Stimulated activated naive CD8-positive, alpha-beta T cell treated with anti-CD3 and anti-CD28 coated beads, Interleukin-15, amount 100 ng/mL, for 72 hours (primary cell): ENCODE data around the gene ANTXR1.

Experiments used
- ATAC-seq: fragments of 150-1000 bp; cut with Tn5 transposase; 2 replicates; pipeline ENCODE4 v1.10.0; 2021; ENCODE audit warnings: mild to moderate bottlenecking, moderate library complexity
- DNase-seq, 2 donors: peaks; one replicate each; pipeline ENCODE4 v3.0.0; 2021 to 2022
- H3K27ac Mint-ChIP-seq, 2 donors: one replicate each; pipeline ENCODE4 v1.8.0; 2022; ENCODE audit warnings: mild to moderate bottlenecking in 2 of 2, mixed read lengths in 2 of 2, moderate library complexity in 2 of 2
- H3K27me3 Mint-ChIP-seq: one replicate; pipeline ENCODE4 v1.8.0; 2022; ENCODE audit warnings: mixed read lengths
- H3K4me1 Mint-ChIP-seq: one replicate; pipeline ENCODE4 v1.8.0; 2022; ENCODE audit warnings: mild to moderate bottlenecking, mixed read lengths
- H3K4me3 Mint-ChIP-seq, 2 donors: one replicate each; pipeline ENCODE4 v1.8.0; 2022; ENCODE audit warnings: mild to moderate bottlenecking in 2 of 2, mixed read lengths in 2 of 2, moderate library complexity in 1 of 2
- H3K9me3 Mint-ChIP-seq, 2 donors: one replicate each; pipeline ENCODE4 v1.8.0; 2022; ENCODE audit warnings: mixed read lengths in 2 of 2

ANTXR1 gene

GRCh38 chr2:69175790-69176715 is 163.1 kb downstream of the ANTXR1 start:
- Mint-ChIP-seq H3K27ac (no peak overlapping the region), H3K27me3 (peaks cover 31% of the 10 kb centered on the region), H3K9me3 (no peaks in the 10 kb centered on the region), H3K4me1 (peaks cover 8% of the 10 kb centered on the region), H3K4me3 (no peak overlapping the region)
- no peak for ATAC-seq
- DNase-seq = no peak

- H3K9me3 Mint-ChIP-seq = no peaks in the 10 kb centered on the region
- H3K27ac Mint-ChIP-seq = no peak overlapping the region
- H3K4me3 Mint-ChIP-seq = no peak overlapping the region
- peaks cover 8% of the 10 kb centered on the region for H3K4me1 Mint-ChIP-seq
- no peak for ATAC-seq
- peaks cover 31% of the 10 kb centered on the region for H3K27me3 Mint-ChIP-seq
- DNase-seq = no peak
Measured at GRCh38 chr2:69177063-69177771, 164.2 kb downstream of the ANTXR1 start.

GRCh38 chr2:69177785-69178636 is 165.0 kb downstream of the ANTXR1 start:
- ATAC-seq (no peak), DNase-seq (no peak)
- Mint-ChIP-seq H3K9me3 (no peaks in the 10 kb centered on the region), H3K27me3 (peaks cover 31% of the 10 kb centered on the region), H3K4me3 (no peak overlapping the region), H3K27ac (no peak overlapping the region), H3K4me1 (peaks cover 8% of the 10 kb centered on the region)

DNA sequence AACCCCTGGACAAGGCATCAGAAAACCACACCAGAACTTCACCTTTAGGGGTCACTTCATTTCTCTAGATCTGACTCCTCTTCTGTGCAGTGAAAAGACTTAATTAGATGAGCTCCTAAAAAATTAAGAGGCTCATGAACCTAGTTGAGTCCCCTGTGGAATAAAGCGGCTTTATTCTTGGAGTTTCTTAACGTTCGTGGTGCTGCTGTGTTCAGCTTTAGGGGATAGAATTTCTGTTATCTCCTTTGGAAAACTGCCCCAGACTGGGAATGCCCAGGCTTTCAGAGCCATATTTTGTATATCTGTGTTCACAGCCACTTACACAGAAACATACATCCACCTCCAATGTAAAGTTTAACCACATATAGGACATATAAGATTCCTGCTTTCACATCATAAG is 165.8 kb downstream of the ANTXR1 start:
- Mint-ChIP-seq H3K27me3 (peaks cover 24% of the 10 kb centered on the region), H3K27ac (no peak overlapping the region)

DNA sequence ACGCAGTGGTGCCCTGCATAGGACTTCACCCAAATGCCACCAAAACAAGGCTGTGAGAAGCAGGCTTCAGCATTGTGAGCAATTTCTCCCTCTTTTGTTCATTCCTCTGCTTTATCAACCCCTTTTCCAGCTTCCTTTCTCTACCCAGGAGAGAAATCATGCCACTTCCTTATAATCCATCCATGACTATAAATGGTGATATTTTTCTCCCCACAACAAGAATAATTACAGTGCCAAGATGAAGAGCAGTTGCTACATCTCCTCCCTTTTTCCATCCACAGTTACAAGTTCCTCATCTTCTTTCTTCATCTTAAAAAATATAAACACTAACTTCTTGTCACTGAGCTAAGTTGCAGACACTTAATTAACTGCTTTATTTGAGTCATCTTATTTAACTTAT is 167.2 kb downstream of the ANTXR1 start:
- DNase-seq (no peak), ATAC-seq (no peak)
- Mint-ChIP-seq H3K27me3 (peaks cover 17% of the 10 kb centered on the region), H3K9me3 (no peaks in the 10 kb centered on the region), H3K4me3 (no peak overlapping the region), H3K4me1 (peaks cover 8% of the 10 kb centered on the region), H3K27ac (peak overlapping the region in 1 of 2 donors; percentile 55)

More for the DNA sequence above, 165.8 kb downstream of the ANTXR1 start:
- no peaks in the 10 kb centered on the region for H3K9me3 Mint-ChIP-seq
- ATAC-seq (no peak), DNase-seq (no peak)
- no peak overlapping the region for H3K4me3 Mint-ChIP-seq
- peaks cover 8% of the 10 kb centered on the region for H3K4me1 Mint-ChIP-seq

- DNase-seq = no peak
- no peak for ATAC-seq
- no peak overlapping the region for H3K27ac Mint-ChIP-seq
Measured at GRCh38 chr2:69180974-69181373, 168.0 kb downstream of the ANTXR1 start.

DNA sequence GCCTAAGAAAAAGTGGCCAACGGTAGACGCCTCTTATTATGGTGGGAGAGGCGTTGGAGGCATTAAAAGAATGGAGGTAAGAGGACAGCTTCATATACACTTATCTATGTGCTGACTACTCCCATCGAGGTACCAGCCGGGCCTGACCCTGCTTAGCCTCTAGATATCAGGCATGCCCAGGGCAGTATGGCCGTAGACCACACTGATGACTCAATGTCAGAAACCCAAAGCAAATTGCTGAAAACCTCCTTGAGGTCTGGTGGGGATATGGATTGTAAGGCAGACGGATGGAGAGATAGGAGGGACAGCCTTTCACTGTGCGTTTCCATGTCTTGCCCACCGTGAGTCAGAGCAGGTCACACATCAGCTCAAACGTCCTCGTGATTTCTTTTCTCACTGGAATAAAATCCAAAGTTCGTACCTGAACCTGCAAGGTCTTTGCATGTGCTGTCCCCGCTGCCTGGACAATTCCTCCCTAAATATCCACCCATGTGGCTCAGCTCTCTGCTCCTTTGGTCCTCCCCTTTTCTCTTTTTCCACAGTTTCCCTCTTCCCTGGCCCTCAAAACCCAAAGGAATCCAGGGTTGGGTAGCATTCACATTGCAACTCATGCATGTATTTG is 168.9 kb downstream of the ANTXR1 start:
- H3K4me1 Mint-ChIP-seq = peaks cover 8% of the 10 kb centered on the region
- no peak for ATAC-seq

More at GRCh38 chr2:69180974-69181373, 168.0 kb downstream of the ANTXR1 start:
- Mint-ChIP-seq H3K9me3 (no peaks in the 10 kb centered on the region), H3K4me3 (no peak overlapping the region), H3K4me1 (peaks cover 8% of the 10 kb centered on the region), H3K27me3 (peaks cover 17% of the 10 kb centered on the region)

GRCh38 chr2:69183659-69184058 is 170.7 kb downstream of the ANTXR1 start:
- no peaks in the 10 kb centered on the region for H3K27me3 Mint-ChIP-seq
- H3K9me3 Mint-ChIP-seq = no peaks in the 10 kb centered on the region
- H3K4me1 Mint-ChIP-seq = no peaks in the 10 kb centered on the region
- H3K4me3 Mint-ChIP-seq = no peak overlapping the region
- ATAC-seq (no peak), DNase-seq (no peak)
- H3K27ac Mint-ChIP-seq = no peak overlapping the region

More for the DNA sequence above, 168.9 kb downstream of the ANTXR1 start:
- no peak overlapping the region for H3K4me3 Mint-ChIP-seq
- no peak overlapping the region for H3K27ac Mint-ChIP-seq
- no peak for DNase-seq
- peaks cover 14% of the 10 kb centered on the region for H3K27me3 Mint-ChIP-seq
- H3K9me3 Mint-ChIP-seq = no peaks in the 10 kb centered on the region

DNA sequence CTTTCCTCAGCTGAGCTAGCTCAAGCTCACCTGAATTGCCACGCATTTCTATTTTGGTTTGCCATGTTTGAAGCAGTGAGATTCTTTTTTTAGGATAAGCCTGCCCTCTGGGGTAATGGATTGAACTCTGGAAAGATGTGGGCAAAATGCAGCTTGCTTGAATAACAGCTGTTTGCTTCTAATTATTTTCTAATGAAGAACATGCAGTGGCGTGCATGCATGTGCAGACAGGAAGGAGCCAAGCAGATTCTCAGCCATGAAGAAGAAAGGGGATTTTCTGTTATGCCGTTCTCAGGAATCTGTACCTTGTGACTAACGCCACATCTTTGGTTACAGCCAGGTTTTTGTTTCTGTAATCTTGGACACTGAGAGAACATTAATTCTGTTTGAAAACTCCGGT is 171.2 kb downstream of the ANTXR1 start:
- Mint-ChIP-seq H3K27ac (no peak overlapping the region), H3K27me3 (peaks cover 2% of the 10 kb centered on the region), H3K4me3 (no peak overlapping the region), H3K9me3 (no peaks in the 10 kb centered on the region), H3K4me1 (no peaks in the 10 kb centered on the region)
- ATAC-seq (no peak), DNase-seq (no peak)

DNA sequence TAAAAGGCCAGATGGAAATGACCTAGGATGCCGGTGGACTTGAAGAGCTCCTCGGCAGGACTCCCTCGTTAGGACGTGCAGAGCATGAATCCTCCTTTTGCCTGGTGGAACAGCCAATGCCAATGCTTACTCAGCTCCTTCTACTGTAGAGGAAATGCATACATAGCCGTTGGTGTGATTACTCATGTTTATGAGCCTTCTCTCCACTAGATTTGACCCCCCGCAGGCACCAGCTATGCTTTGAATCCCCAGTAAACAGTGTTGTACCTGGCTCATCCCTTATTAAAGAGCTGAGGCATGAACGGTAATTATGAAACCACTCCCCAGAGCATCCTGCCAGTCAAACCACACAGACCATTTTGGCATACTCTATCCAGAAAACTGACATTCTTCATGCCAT is 172.8 kb downstream of the ANTXR1 start:
- Mint-ChIP-seq H3K9me3 (no peaks in the 10 kb centered on the region), H3K27ac (no peak overlapping the region), H3K4me1 (no peaks in the 10 kb centered on the region), H3K4me3 (no peak overlapping the region), H3K27me3 (peaks cover 12% of the 10 kb centered on the region)
- ATAC-seq (no peak), DNase-seq (no peak)

- Mint-ChIP-seq H3K9me3 (no peaks in the 10 kb centered on the region), H3K27me3 (peaks cover 20% of the 10 kb centered on the region), H3K4me3 (no peak overlapping the region), H3K4me1 (no peaks in the 10 kb centered on the region), H3K27ac (peak overlapping the region in 1 of 2 donors; percentile 68)
- ATAC-seq (no peak), DNase-seq (no peak)
Measured at GRCh38 chr2:69186614-69187013, 173.6 kb downstream of the ANTXR1 start.

DNA sequence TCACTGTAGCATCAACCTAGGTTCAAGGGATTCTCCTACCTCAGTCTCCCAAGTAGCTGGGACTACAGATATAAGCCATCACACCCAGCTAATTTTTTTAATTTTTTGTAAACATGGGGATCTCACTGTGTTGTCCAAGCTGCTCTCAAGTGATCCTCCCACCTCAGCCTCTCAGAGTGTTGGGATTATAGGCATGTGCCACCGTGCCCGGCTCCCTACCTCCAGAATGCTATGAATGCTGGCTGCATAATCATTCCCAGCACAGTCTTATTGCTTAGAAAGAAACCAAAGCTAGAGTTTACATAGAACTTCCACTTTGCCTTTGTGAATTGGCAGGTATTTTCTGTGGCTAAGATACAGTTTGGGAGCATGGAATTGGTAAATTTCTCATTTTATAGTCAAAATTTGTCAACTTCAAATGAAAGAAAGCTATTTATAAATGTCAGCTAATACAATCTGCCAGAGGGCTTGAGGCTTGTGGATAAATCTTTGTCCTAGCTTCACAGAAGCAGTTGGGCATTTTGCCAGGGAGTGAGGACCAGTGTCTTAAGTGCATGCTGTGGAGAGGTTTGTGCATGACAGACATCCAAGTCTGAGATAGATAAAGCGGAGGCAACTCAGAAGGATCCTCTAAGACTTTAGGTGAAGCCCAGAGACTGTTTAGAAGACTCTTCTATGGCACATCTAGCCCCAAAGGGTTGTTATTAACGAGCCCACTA is 175.4 kb downstream of the ANTXR1 start:
- no peak for DNase-seq
- H3K4me3 Mint-ChIP-seq = no peak overlapping the region
- H3K9me3 Mint-ChIP-seq = no peaks in the 10 kb centered on the region
- no peak for ATAC-seq
- peaks cover 25% of the 10 kb centered on the region for H3K27me3 Mint-ChIP-seq
- no peaks in the 10 kb centered on the region for H3K4me1 Mint-ChIP-seq
- no peak overlapping the region for H3K27ac Mint-ChIP-seq

DNA sequence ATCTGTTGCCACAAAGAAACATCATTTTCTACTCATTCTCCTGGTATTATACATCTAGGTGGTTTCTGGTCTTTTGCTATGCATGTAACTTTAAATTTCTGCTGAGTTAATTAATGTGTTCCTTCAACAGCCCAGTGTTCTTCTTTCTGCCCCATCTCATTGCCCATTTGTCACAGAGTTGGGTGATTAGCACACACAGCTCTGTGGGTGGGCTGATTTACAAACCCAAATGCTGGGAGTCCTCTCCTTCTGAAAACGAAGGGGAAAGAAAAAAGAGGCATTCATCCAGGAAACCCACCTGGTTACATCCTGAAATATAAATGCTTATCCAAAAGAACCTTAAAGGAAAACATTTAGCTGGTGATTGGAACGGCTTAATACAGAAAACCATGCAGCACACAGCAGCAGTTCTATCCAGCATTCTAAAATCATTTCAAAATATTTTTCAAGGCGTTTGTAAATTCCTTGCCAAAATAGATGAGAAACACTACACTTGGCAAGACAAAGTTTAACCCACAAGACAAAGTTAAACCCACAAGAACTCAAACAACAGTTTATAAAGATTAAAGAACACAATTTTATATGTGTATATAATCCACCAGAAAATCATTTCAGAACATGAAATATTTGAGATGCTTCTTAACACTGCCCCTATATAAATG is 177.9 kb downstream of the ANTXR1 start:
- Mint-ChIP-seq H3K4me1 (no peaks in the 10 kb centered on the region), H3K27me3 (peaks cover 25% of the 10 kb centered on the region), H3K4me3 (no peak overlapping the region), H3K27ac (no peak overlapping the region), H3K9me3 (no peaks in the 10 kb centered on the region)
- DNase-seq (no peak), ATAC-seq (no peak)

GRCh38 chr2:69191634-69192033 is 178.7 kb downstream of the ANTXR1 start:
- no peak for ATAC-seq
- no peak for DNase-seq
- Mint-ChIP-seq H3K4me1 (no peaks in the 10 kb centered on the region), H3K4me3 (no peak overlapping the region), H3K9me3 (no peaks in the 10 kb centered on the region), H3K27ac (no peak overlapping the region), H3K27me3 (peaks cover 25% of the 10 kb centered on the region)
